ENCODE data around the gene CLSTN2. TPM values are rescaled to one million over a fixed set of nuclear protein-coding genes. Genes with fewer than 3 reads are reported as not detected.

CLSTN2 gene
- total RNA-seq, 4 donors from 2014 or later, result 19.5 to 66.7 (median 42.5) TPM

DNA sequence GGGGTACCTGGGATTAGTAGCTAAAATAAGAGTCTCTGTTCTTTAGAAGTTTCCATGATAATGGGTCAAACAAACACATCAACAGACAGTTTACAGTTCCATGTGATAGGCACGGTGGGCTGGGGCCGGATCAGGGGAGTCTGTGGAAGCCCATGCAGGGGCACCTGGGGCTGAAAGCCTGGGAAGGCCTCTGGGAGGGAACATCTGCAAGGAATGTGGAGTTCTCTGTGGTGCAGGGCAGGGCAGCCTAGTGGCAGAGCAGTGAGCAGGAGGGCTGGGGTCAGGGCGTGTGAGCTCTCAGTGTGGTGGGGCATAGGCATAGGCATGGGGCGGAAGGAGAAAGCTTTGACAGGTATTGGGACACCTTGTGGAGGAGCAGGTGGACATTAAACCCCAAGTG, 535.2 kb downstream of the CLSTN2 start:
- TF ChIP-seq, protein P1, sequence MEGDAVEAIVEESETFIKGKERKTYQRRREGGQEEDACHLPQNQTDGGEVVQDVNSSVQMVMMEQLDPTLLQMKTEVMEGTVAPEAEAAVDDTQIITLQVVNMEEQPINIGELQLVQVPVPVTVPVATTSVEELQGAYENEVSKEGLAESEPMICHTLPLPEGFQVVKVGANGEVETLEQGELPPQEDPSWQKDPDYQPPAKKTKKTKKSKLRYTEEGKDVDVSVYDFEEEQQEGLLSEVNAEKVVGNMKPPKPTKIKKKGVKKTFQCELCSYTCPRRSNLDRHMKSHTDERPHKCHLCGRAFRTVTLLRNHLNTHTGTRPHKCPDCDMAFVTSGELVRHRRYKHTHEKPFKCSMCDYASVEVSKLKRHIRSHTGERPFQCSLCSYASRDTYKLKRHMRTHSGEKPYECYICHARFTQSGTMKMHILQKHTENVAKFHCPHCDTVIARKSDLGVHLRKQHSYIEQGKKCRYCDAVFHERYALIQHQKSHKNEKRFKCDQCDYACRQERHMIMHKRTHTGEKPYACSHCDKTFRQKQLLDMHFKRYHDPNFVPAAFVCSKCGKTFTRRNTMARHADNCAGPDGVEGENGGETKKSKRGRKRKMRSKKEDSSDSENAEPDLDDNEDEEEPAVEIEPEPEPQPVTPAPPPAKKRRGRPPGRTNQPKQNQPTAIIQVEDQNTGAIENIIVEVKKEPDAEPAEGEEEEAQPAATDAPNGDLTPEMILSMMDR (IDR thresholded peaks at IDR 0.05; ENCODE audit: low read depth), result no peak

DNA sequence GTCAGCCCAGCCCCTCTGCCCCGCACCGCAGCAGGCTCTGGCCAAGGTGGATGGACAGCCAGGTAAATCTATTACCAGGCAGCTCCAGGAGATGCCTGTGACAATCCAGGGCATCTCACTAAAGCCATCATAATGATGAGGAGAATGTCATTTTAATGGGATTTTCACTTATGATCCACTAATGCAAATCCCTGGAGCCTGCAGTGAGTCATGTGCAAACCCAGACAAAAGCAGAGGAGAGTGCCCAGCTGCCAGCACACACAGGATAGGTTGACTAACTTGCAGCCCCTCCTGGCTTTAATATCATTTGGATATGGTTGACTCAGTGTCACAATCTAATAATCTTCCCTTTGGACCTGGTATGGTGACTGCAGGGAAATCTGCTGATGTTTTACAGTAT, 536.0 kb downstream of the CLSTN2 start:
- TF ChIP-seq, protein P1 (IDR thresholded peaks at IDR 0.05; ENCODE audit: low read depth), result no peak

DNA sequence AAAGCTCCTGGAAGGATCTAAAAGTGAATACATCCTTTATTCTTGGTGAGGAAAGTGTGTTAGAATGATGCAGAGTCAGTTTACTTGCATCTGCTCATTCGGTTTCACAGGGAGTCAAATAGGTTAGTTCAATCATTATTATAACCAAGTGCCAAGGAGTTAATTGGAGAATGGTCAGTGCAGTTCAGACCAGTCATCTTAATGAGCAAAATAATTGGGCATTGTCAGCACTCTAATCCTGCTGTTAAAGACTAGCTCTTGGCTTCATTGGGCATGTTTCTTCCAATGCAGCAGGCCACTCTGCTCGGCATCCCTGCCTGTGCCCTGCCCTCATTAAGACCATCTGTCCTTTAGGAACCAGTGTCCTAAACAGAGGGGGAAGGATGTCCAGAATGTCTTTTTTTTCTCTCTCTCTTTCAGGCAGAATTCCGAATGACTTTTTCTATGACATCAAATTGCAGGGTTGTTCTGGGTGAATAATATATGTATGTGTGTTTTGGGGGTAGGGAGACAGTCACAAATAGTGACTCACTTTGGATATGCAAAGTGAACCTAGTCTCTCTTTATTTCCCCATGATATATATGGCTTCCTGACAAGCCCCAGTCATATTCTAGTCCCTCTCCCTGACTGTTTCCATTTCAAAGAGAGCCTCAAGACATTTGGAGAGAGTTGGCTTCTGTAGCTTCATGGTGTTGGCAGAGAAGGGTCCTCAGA, 537.5 kb downstream of the CLSTN2 start:
- TF ChIP-seq, protein P1 (IDR thresholded peaks at IDR 0.05; ENCODE audit: low read depth), result no peak

DNA sequence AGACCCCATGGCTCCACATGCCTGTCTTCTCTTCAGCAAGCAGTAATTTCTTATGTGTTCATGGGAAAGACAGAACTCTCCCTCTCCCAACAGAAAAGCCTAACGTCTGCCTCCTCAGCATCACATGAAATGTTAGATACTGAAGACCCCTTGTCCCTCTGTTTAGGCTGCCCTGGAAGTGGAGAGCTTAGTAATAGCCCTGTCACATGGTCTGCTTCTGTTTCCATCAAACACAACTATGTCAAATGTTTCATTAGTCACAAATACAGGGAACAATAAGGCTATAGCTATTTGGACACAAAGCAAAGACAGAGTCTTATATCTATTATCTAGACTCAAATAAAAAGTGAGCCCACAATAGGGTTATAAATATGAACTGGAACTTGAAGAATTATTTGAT, 552.6 kb downstream of the CLSTN2 start:
- TF ChIP-seq, protein P1 (IDR thresholded peaks at IDR 0.05; ENCODE audit: low read depth), result no peak

DNA sequence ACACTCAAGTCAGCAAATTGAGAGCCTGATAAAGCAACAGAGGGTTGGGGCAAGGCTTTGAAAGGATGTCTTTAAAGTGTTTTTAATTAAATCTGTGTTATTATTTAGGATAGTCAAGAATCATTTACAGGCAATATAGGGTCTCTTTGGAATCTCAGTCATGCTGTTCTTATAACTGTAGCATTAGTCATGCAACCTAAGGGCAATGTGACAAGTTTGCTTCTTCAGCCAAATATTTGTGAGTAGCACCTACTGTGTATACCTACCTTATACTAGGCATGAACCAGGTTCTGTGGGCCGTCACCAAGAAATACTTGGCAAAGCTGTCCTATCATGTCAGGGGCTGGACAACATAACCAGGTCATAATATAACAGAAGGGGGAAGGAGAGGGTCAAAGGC, 558.3 kb downstream of the CLSTN2 start:
- TF ChIP-seq, protein P1 (IDR thresholded peaks at IDR 0.05; ENCODE audit: low read depth), result no peak

DNA sequence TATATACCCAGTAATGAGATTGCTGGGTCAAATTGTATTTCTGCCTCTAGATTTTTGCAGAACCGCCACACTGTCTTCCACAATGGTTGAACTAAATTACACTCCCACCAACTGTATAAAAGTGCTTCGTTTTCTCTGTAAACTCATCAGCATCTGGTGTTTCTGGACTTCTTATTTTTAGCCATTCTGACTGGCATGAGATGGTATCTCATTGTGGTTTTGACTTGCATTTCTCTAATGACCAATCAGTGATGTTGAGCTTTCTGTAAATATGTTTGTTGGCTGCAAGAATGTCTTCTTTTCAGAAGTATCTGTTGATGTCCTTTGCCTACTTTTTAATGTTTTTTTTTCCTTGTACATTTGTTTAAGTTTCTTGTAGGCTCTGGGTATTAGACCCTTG, 560.0 kb downstream of the CLSTN2 start:
- TF ChIP-seq, protein P1 (IDR thresholded peaks at IDR 0.05; ENCODE audit: low read depth), result no peak

DNA sequence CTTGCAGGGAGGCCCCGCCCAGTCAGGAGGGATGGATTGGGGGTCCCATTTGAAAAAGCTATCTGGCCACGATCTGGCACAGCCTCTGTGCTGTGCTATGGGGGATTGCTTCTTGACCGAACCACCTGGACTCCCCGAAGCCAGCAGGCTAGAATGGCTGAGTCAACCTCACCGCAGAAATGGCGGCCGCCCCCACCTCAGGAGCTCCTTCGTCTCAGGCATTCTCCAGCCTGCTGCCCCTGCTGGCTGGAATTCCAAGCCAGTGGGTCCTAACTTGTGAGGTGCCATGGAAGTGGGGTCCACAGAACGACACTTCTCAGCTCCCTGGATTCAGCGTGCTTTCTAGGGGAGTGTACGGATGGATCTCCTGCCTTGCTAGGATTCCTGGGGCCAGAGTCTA, 562.3 kb downstream of the CLSTN2 start:
- TF ChIP-seq, protein P1 (IDR thresholded peaks at IDR 0.05; ENCODE audit: low read depth), result no peak

All from subcutaneous adipose tissue (tissue), 4 donors.